Endothelial cell of umbilical vein (primary cell): Measurements from ENCODE around the gene ARHGAP10. TPM values are rescaled to one million over a fixed set of nuclear protein-coding genes. Genes with fewer than 3 reads are reported as not detected.

Experiments
- BruUV-seq: library from RNA; stranded (reverse); fragments of 400-500 nt; replicated peaks from 2 replicates; lab custom pipeline; 2021; lab: Mats Ljungman, UMichigan
- CTCF ChIA-PET: fragments of 300-600, 350-600 bp; sonication (Branson Sonifier 250); formaldehyde crosslinking; loops from one replicate; lab custom pipeline; 2021; ENCODE audit warnings: antibody characterized with exemption, inconsistent platforms; lab: Charles Lee
- POLR2A ChIA-PET: fragments of 300-600, 350-600 bp; sonication (Branson Sonifier 250); formaldehyde crosslinking; loops from one replicate; lab custom pipeline; 2021; ENCODE audit warnings: antibody characterized with exemption, inconsistent platforms; lab: Charles Lee
- DNase-seq: peaks from one replicate; pipeline ENCODE4 v3.0.0-alpha.2; 2011; ENCODE audit warnings: low read depth, low spot score
- FAIRE-seq: peaks from 2 replicates; lab custom pipeline; 2011; peaks lifted over from hg19 to GRCh38; lab: Jason Lieb, UNC
- H2AFZ ChIP-seq: 2 replicates; pipeline ENCODE4 v1.6.0; 2012; ENCODE audit warnings: low read depth, low read length, control low read depth, inconsistent platforms
- H3K27ac ChIP-seq: 2 replicates; pipeline ENCODE4 v1.5.1; 2011; ENCODE audit warnings: low read depth, mild to moderate bottlenecking, control low read depth, low read length, moderate library complexity; ENCODE audit not compliant: insufficient read depth
- H3K27me3 ChIP-seq, 2 experiments: 2 replicates each; pipeline versions ENCODE4 v1.6.0 to v1.6.1; 2011; ENCODE audit warnings: low read length in 2 of 2, mixed read lengths in 1 of 2; ENCODE audit not compliant: control insufficient read depth in 2 of 2, insufficient read depth in 2 of 2
- H3K36me3 ChIP-seq, 2 experiments: 2 replicates in 1 of 2; 3 replicates in 1 of 2; pipeline ENCODE4 v1.5.1; 2011; ENCODE audit warnings: low read length in 2 of 2, mild to moderate bottlenecking in 1 of 2, moderate library complexity in 1 of 2; ENCODE audit not compliant: control insufficient read depth in 2 of 2, insufficient read depth in 2 of 2; ENCODE audit errors: extremely low read depth in 1 of 2
- H3K4me1 ChIP-seq: 3 replicates; pipeline ENCODE4 v1.5.1; 2011; ENCODE audit warnings: mild to moderate bottlenecking, low read length; ENCODE audit not compliant: control insufficient read depth, insufficient read depth; ENCODE audit errors: extremely low read depth
- H3K4me2 ChIP-seq: 2 replicates; pipeline ENCODE4 v1.6.1; 2011; ENCODE audit warnings: low read length, control low read depth, mixed read lengths; ENCODE audit not compliant: insufficient read depth
- H3K4me3 ChIP-seq, 3 experiments: fragments of 200-600 bp in 1 of 3; sonication (generic), shearing (Covaris generic) in 1 of 3; replicated peaks in 1 of 3; 2 replicates each; pipeline ENCODE4 v1.5.1; 2011 to 2016; ENCODE audit warnings: control low read depth in 3 of 3, low read length in 3 of 3, mild to moderate bottlenecking in 2 of 3, inconsistent platforms in 1 of 3, low read depth in 1 of 3, moderate library complexity in 1 of 3; ENCODE audit not compliant: insufficient read depth in 1 of 3
- H3K79me2 ChIP-seq: 2 replicates; pipeline ENCODE4 v1.6.0; 2012; ENCODE audit warnings: low read length, inconsistent platforms; ENCODE audit not compliant: control insufficient read depth, insufficient read depth
- H3K9ac ChIP-seq: replicated peaks from 2 replicates; pipeline ENCODE3; 2011; ENCODE audit warnings: low read length, control low read depth; ENCODE audit not compliant: insufficient read depth; ENCODE audit errors: extremely low read depth
- H3K9me1 ChIP-seq: replicated peaks from 3 replicates; pipeline ENCODE4 v1.6.0; 2011; ENCODE audit warnings: mild to moderate bottlenecking, low read length; ENCODE audit not compliant: control insufficient read depth, insufficient read depth; ENCODE audit errors: extremely low read depth
- H3K9me3 ChIP-seq: replicated peaks from 2 replicates; pipeline ENCODE4 v1.5.1; 2012; ENCODE audit warnings: low read length, inconsistent platforms; ENCODE audit not compliant: control insufficient read depth, insufficient read depth
- H4K20me1 ChIP-seq: replicated peaks from 2 replicates; pipeline ENCODE3; 2011; ENCODE audit warnings: mild to moderate bottlenecking, low read length; ENCODE audit not compliant: control insufficient read depth, insufficient read depth; ENCODE audit errors: extremely low read depth
- EZH2 ChIP-seq: IDR thresholded peaks from 2 replicates; pipeline ENCODE4 v1.6.1; 2012; ENCODE audit warnings: borderline replicate concordance, low read depth, mild to moderate bottlenecking, moderate library complexity, low read length, inconsistent platforms; ENCODE audit not compliant: severe bottlenecking
- FOS ChIP-seq: IDR thresholded peaks from 2 replicates; pipeline ENCODE4 v1.6.1; 2011; ENCODE audit warnings: mild to moderate bottlenecking, low read length, moderate library complexity, borderline replicate concordance; ENCODE audit not compliant: insufficient read depth
- GATA2 ChIP-seq: IDR thresholded peaks from 2 replicates; pipeline ENCODE4 v1.7.0; 2011; ENCODE audit warnings: low read depth, mild to moderate bottlenecking, moderate library complexity, mixed read lengths, low read length; ENCODE audit not compliant: insufficient read length, insufficient read depth
- JUN ChIP-seq: IDR thresholded peaks from 2 replicates; pipeline ENCODE4 v1.6.1; 2011; ENCODE audit warnings: borderline replicate concordance, low read depth; ENCODE audit not compliant: insufficient read length, insufficient read depth
- MYC ChIP-seq: IDR thresholded peaks from one replicate; pipeline ENCODE4 v1.6.1; 2011; ENCODE audit warnings: mild to moderate bottlenecking, low read depth, low read length
- POLR2A ChIP-seq: IDR thresholded peaks from 2 replicates; pipeline ENCODE4 v1.6.1; 2012; ENCODE audit warnings: low read depth, mild to moderate bottlenecking, control low read depth, low read length
- POLR2AphosphoS5 ChIP-seq: IDR thresholded peaks from 2 replicates; pipeline ENCODE4 v1.6.1; 2012; ENCODE audit warnings: low read depth, mild to moderate bottlenecking, control low read depth, low read length, moderate library complexity; ENCODE audit not compliant: insufficient read depth
- dilution Hi-C: fragments of 300-500 bp; cut with MboI; formaldehyde crosslinking; loops from one replicate; pipeline ENCODE4 v1.15.0; 2019; ENCODE audit warnings: low sequenced_read_pairs; ENCODE audit not compliant: extremely low pct_ligation_motif_present
- intact Hi-C: fragments of 100-400 bp; cut with micrococcal nuclease; formaldehyde crosslinking; loops from one replicate; pipeline ENCODE4 v1.10.0; 2022
- polyA plus RNA-seq, 4 experiments: library from polyadenylated mRNA; depleted of rRNA in 3 of 4; stranded (reverse) in 3 of 4; unstranded in 1 of 4; fragments of >200 nt; gene quantifications; 2 replicates each; pipeline versions ENCODE4 v1.2.1 to v1.2.3, GENCODE V29; 2011 to 2012; ENCODE audit warnings: missing spikeins in 1 of 4
- total RNA-seq: library from RNA; stranded (reverse); gene quantifications from 2 replicates; pipeline ENCODE4 v1.2.3, GENCODE V29; 2021
- TF ChIP-seq, protein P1 (sequence below), 2 donors: IDR thresholded peaks; 1 replicate in 1 of 2; 2 replicates in 1 of 2; pipeline ENCODE4 v1.5.1; 2011; ENCODE audit warnings: low read length in 2 of 2, mild to moderate bottlenecking in 2 of 2, moderate library complexity in 2 of 2, control low read depth in 1 of 2, inconsistent platforms in 1 of 2, low read depth in 1 of 2; ENCODE audit not compliant: insufficient read depth in 1 of 2; ENCODE audit errors: extremely low read depth in 1 of 2
- TF ChIP-seq, protein P2 (sequence below): IDR thresholded peaks from 2 replicates; pipeline ENCODE4 v1.6.1; 2011; ENCODE audit not compliant: insufficient read depth, insufficient read length

Gene ARHGAP10
- total and polyA plus RNA-seq, 2 donors (not counting 3 experiments of a cell fraction or from before 2014, with no cell fraction given), result 20.4 to 36.7 TPM

DNA sequence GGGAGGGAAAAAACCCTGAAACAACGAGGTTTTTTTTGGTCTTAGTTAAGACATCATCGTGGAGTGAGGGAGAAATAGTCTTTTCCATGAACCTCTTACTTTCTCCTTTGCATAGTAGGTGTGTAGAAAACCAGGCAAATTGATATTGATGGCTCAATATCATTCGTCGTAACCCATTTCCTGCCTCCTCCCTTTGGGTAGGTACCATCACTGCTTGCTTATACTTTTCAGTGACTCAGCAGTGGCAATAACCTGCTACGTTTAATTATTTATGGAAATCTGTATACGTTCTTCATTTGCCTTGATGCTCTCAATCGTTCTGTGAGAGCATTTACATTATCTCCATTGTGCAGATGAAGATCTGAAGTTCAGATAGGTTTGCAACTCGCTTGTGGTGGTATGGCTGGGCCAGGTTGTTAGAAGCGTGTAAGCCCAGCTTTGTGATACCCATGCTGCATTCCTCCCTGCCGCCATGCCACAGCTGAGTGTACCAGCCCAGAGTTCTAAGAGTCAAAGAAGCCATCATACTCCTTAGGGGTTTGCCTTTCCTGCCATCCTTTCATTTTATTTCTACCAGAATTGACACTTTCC lies 212.9 kb downstream of the ARHGAP10 start:
- no peaks in the 10 kb centered on the region for H4K20me1 ChIP-seq
- H3K9me3 ChIP-seq, result no peaks in the 10 kb centered on the region
- no peaks in the 10 kb centered on the region for H3K36me3 ChIP-seq
- H3K27me3 ChIP-seq, result no peaks in the 10 kb centered on the region
- no peak overlapping the region for H3K27ac ChIP-seq
- no peak overlapping the region for H3K9ac ChIP-seq
- TF ChIP-seq, protein P1, sequence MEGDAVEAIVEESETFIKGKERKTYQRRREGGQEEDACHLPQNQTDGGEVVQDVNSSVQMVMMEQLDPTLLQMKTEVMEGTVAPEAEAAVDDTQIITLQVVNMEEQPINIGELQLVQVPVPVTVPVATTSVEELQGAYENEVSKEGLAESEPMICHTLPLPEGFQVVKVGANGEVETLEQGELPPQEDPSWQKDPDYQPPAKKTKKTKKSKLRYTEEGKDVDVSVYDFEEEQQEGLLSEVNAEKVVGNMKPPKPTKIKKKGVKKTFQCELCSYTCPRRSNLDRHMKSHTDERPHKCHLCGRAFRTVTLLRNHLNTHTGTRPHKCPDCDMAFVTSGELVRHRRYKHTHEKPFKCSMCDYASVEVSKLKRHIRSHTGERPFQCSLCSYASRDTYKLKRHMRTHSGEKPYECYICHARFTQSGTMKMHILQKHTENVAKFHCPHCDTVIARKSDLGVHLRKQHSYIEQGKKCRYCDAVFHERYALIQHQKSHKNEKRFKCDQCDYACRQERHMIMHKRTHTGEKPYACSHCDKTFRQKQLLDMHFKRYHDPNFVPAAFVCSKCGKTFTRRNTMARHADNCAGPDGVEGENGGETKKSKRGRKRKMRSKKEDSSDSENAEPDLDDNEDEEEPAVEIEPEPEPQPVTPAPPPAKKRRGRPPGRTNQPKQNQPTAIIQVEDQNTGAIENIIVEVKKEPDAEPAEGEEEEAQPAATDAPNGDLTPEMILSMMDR (IDR thresholded peaks at IDR 0.05; ENCODE audit: extremely low read depth in 1 of 2, insufficient read depth in 1 of 2, low read depth in 1 of 2, low read length in 2 of 2), result no peak
- TF ChIP-seq FOS (no peak), MYC (no peak), EZH2 (no peak), POLR2AphosphoS5 (no peak), JUN (no peak), POLR2A (no peak), GATA2 (no peak)
- TF ChIP-seq, protein P2, sequence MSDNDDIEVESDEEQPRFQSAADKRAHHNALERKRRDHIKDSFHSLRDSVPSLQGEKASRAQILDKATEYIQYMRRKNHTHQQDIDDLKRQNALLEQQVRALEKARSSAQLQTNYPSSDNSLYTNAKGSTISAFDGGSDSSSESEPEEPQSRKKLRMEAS, result no peak
- no peak overlapping the region for H2AFZ ChIP-seq
- no peaks in the 10 kb centered on the region for H3K79me2 ChIP-seq
- H3K9me1 ChIP-seq, result no peaks in the 10 kb centered on the region
- no TSS peak for BruUV-seq
- ChIA-PET CTCF (interaction anchor here (2.4 kb wide), 1 partner anchor 24 kb away, joined by 7 read pairs; no protein-coding TSS in a partner anchor), POLR2A (no interaction called here)
- H3K4me1 ChIP-seq, result no peaks in the 10 kb centered on the region
- DNase-seq (no peak), FAIRE-seq (no peak)
- no peak overlapping the region for H3K4me3 ChIP-seq
- intact Hi-C loops, result no loop called here
- dilution Hi-C loops, result no loop called here
- H3K4me2 ChIP-seq, result no peak overlapping the region
